ENCODE measurements around the gene TPP1. TPM values are rescaled to one million over a fixed set of nuclear protein-coding genes. Genes with fewer than 3 reads are reported as not detected.

The TPP1 gene
- polyA plus RNA-seq, 3 donors = 218 to 359 (median 271) TPM

DNA sequence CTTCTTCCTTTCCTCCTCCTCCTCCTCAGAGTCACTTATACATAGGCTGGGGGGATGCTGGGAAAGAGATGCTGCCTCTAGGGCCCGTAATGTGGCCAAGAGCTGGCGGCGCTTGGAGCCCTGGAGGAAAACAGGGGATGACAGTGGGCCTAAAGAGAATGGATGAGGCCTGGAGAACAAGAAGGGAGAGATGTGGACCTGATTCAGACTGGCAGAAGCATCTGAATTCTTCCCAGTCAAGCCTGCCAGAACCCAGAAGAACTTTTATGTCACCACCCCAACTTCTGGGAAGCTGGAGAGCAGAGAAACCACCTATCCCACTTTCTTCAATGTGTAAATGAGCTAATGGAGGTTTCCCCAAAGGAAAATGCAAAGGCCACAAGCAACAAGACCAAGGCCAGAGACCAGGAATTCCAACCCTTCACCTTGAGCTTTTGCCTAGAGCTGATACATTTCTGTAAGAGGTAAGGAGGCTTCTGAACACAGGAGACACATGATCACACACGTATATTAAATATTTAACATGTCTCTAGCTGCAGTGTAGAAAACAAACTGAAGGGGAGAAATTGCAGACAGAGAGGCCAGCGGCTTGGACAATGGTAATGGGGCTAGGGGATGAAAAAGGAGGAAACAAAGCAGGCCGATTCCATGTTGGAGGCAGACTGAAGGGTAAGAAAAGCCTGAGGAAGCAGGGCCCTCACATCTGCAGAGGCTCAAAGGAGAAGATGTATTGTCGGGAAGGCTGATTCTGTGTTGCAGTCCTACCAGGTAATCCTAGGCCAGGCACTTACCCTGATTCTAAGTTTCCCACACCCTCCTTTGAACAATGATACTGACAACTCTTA lies 16.9 kb downstream of the TPP1 start:
- H3K79me2 ChIP-seq (ENCODE audit: insufficient read depth, low read length) = peaks cover 90% of the 10 kb centered on the region
- peak overlapping the region; percentile 89 for H2AFZ ChIP-seq (ENCODE audit: insufficient read depth, low read depth, low read length, poor library complexity, severe bottlenecking)
- H3K36me3 ChIP-seq (replicated peaks in 1 of 2; ENCODE audit: control insufficient read depth in 1 of 2, insufficient read depth in 2 of 2, low read length in 2 of 2) = peaks cover 38 to 45% of the 10 kb centered on the region in 2 donors
- peaks cover 47 to 51% of the 10 kb centered on the region in 2 donors for H3K4me1 ChIP-seq (ENCODE audit: control insufficient read depth in 1 of 2, insufficient read depth in 2 of 2, low read length in 2 of 2)
- H3K27ac Mint-ChIP-seq = peak overlapping the region in 6 of 7 donors; percentile 63 to 78 (median 76)
- TF ChIP-seq, protein P1, sequence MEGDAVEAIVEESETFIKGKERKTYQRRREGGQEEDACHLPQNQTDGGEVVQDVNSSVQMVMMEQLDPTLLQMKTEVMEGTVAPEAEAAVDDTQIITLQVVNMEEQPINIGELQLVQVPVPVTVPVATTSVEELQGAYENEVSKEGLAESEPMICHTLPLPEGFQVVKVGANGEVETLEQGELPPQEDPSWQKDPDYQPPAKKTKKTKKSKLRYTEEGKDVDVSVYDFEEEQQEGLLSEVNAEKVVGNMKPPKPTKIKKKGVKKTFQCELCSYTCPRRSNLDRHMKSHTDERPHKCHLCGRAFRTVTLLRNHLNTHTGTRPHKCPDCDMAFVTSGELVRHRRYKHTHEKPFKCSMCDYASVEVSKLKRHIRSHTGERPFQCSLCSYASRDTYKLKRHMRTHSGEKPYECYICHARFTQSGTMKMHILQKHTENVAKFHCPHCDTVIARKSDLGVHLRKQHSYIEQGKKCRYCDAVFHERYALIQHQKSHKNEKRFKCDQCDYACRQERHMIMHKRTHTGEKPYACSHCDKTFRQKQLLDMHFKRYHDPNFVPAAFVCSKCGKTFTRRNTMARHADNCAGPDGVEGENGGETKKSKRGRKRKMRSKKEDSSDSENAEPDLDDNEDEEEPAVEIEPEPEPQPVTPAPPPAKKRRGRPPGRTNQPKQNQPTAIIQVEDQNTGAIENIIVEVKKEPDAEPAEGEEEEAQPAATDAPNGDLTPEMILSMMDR (IDR thresholded peaks at IDR 0.05) = no peak
- WGBS (ENCODE audit: insufficient coverage) = 62% methylated on average over 2 of the region's 7 CpGs
- H3K36me3 Mint-ChIP-seq = peaks cover 38 to 60% of the 10 kb centered on the region in 2 donors
- H3K27ac ChIP-seq (ENCODE audit: low read depth in 1 of 2, low read length in 2 of 2) = peak overlapping the region in 1 of 2 donors; percentile 90
- H3K9ac ChIP-seq (ENCODE audit: insufficient read depth, low read length, poor library complexity, severe bottlenecking) = peak overlapping the region; percentile 80
- H3K27me3 Mint-ChIP-seq (ENCODE audit: low read depth in 3 of 3) = peaks cover 0 to 2% (median 0%) of the 10 kb centered on the region in 3 donors
- peaks cover 0 to 1% (median 0%) of the 10 kb centered on the region in 7 donors for H3K9me3 Mint-ChIP-seq
- H3K4me1 Mint-ChIP-seq = peaks cover 2% of the 10 kb centered on the region
- peak overlapping the region; percentile 70 to 96 (median 93) for H3K4me3 ChIP-seq (replicated peaks in 1 of 3; ENCODE audit: low read depth in 2 of 3, low read length in 3 of 3)
- peaks cover 51% of the 10 kb centered on the region for H4K20me1 ChIP-seq (ENCODE audit: insufficient read depth, low read length)
- no peak overlapping the region for H3K4me3 Mint-ChIP-seq
- peak overlapping the region; percentile 89 for H3K4me2 ChIP-seq (replicated peaks; ENCODE audit: extremely low read depth, low read length, poor library complexity, severe bottlenecking)
- intact Hi-C loops (cut with micrococcal nuclease) = loop anchor here (2.0 to 10.0 kb wide), 6 partner anchors 16 to 118 kb away; partner anchors contain the start of genes MRPL17 (in 2 of the 2), ARFIP2 (in 1 of the 2), TIMM10B (in 1 of the 2) and TPP1 (in 1 of the 2)
- no peaks in the 10 kb centered on the region for H3K9me3 ChIP-seq (replicated peaks in 1 of 2; ENCODE audit: control insufficient read depth in 1 of 2, insufficient read depth in 1 of 2, low read length in 2 of 2)
- DNase-seq = peak in 1 of 3 donors; percentile 1
- H3K27me3 ChIP-seq (ENCODE audit: control insufficient read depth in 2 of 2, insufficient read depth in 2 of 2, low read length in 2 of 2) = no peaks in the 10 kb centered on the region

DNA sequence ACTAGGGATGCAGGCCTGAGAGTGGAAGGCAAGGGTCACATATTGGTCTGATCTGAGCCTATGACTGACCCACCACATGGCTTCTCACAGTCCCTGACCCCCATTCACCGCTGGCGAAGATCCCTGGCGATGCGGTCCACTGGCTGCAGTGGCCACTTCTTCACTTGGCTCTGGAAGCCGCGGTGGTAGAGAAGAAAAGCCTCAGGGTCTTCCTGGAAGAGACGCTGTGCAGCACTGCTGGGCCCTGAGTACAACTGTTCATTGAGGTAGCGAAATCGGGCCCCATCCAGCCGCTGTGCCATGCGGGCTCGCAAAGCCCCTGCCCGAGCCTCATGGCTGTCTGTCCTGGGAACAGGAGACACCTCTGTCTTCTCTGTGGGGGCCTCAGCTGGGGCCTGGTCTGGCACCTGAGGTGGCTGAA lies 18.2 kb downstream of the TPP1 start:
- H3K27ac Mint-ChIP-seq = peak overlapping the region in 2 of 7 donors; percentile 14 to 77
- peaks cover 35 to 38% of the 10 kb centered on the region in 2 donors for H3K4me1 ChIP-seq (ENCODE audit: control insufficient read depth in 1 of 2, insufficient read depth in 2 of 2, low read length in 2 of 2)
- H3K9me3 Mint-ChIP-seq = peaks cover 0 to 1% (median 0%) of the 10 kb centered on the region in 7 donors
- peaks cover 2% of the 10 kb centered on the region for H3K4me1 Mint-ChIP-seq
- no peak overlapping the region for H3K9ac ChIP-seq (ENCODE audit: insufficient read depth, low read length, poor library complexity, severe bottlenecking)
- intact Hi-C loops (cut with micrococcal nuclease) = loop anchor here (5.0 to 10.0 kb wide), 5 partner anchors 36 to 116 kb away; partner anchors contain the start of genes MRPL17 (in 2 of the 2), ARFIP2 (in 1 of the 2) and TIMM10B (in 1 of the 2)
- H3K4me3 ChIP-seq (replicated peaks in 1 of 3; ENCODE audit: low read depth in 2 of 3, low read length in 3 of 3) = no peak overlapping the region
- TF ChIP-seq, protein P1 (IDR thresholded peaks at IDR 0.05) = no peak
- WGBS (ENCODE audit: insufficient coverage) = 97% methylated on average over 13 of the region's 13 CpGs
- H3K4me2 ChIP-seq (replicated peaks; ENCODE audit: extremely low read depth, low read length, poor library complexity, severe bottlenecking) = no peak overlapping the region
- no peaks in the 10 kb centered on the region for H3K9me3 ChIP-seq (replicated peaks in 1 of 2; ENCODE audit: control insufficient read depth in 1 of 2, insufficient read depth in 1 of 2, low read length in 2 of 2)
- no peak overlapping the region for H2AFZ ChIP-seq (ENCODE audit: insufficient read depth, low read depth, low read length, poor library complexity, severe bottlenecking)
- H3K27me3 ChIP-seq (ENCODE audit: control insufficient read depth in 2 of 2, insufficient read depth in 2 of 2, low read length in 2 of 2) = no peaks in the 10 kb centered on the region
- peaks cover 49 to 66% of the 10 kb centered on the region in 2 donors for H3K36me3 Mint-ChIP-seq
- H3K4me3 Mint-ChIP-seq = no peak overlapping the region
- H3K36me3 ChIP-seq (replicated peaks in 1 of 2; ENCODE audit: control insufficient read depth in 1 of 2, insufficient read depth in 2 of 2, low read length in 2 of 2) = peaks cover 49 to 57% of the 10 kb centered on the region in 2 donors
- DNase-seq = no peak
- peaks cover 78% of the 10 kb centered on the region for H3K79me2 ChIP-seq (ENCODE audit: insufficient read depth, low read length)
- peaks cover 0 to 2% (median 0%) of the 10 kb centered on the region in 3 donors for H3K27me3 Mint-ChIP-seq (ENCODE audit: low read depth in 3 of 3)
- peaks cover 48% of the 10 kb centered on the region for H4K20me1 ChIP-seq (ENCODE audit: insufficient read depth, low read length)
- peak overlapping the region in 1 of 2 donors; percentile 90 for H3K27ac ChIP-seq (ENCODE audit: low read depth in 1 of 2, low read length in 2 of 2)
